ENCODE results near the gene SC5D. TPM values are rescaled to one million over a fixed set of nuclear protein-coding genes. Genes with fewer than 3 reads are reported as not detected.

Gene SC5D
- polyA plus RNA-seq, 1 experiment, result 62.7 TPM

DNA sequence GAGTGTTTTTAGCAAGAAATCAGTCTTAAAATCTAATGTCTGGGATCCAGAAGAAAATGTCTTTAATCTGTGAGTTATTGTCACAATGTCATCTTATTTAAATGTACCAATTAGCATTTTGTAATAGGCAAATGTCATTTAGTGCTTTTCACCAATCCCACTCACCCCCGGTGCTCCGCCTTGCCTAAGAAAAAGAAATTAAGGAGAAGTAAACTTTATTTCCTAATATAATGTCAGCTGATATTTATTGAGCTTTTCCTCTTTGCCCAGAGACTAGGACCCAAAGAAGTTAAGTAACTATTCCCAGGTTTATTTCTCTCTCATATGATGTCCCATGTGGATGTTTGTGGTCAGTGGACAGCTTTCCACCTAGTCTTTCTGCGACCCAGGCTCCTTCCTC, 16.2 kb downstream of the SC5D start:
- TF ChIP-seq CTCF (IDR thresholded peaks at IDR 0.05; ENCODE audit: low read depth, low read length), result no peak
- H3K9me3 ChIP-seq (ENCODE audit: control insufficient read depth, insufficient read depth, low read length), result no peaks in the 10 kb centered on the region
- H3K4me3 ChIP-seq (ENCODE audit: low read depth, low read length), result no peak overlapping the region
- DNase-seq (ENCODE audit: low read depth, low spot score), result no peak
- no peaks in the 10 kb centered on the region for H3K27me3 ChIP-seq (ENCODE audit: control insufficient read depth, insufficient read depth, low read length)
- POLR2A ChIA-PET, result no interaction called here
- H3K27ac ChIP-seq (ENCODE audit: low read depth, low read length), result no peak overlapping the region
- CTCF ChIA-PET, result interaction anchor here (1.2 kb wide), 1 partner anchor 10 kb away, joined by 6 read pairs; no protein-coding TSS in a partner anchor

- DNase-seq (ENCODE audit: low read depth, low spot score), result no peak
- Histone ChIP-seq H3K27me3 (ENCODE audit: control insufficient read depth, insufficient read depth, low read length) (no peaks in the 10 kb centered on the region), H3K4me3 (ENCODE audit: low read depth, low read length) (no peak overlapping the region), H3K9me3 (ENCODE audit: control insufficient read depth, insufficient read depth, low read length) (no peaks in the 10 kb centered on the region), H3K27ac (ENCODE audit: low read depth, low read length) (no peak overlapping the region)
- no peak for TF ChIP-seq CTCF (IDR thresholded peaks at IDR 0.05; ENCODE audit: low read depth, low read length)
- ChIA-PET CTCF (no interaction called here), POLR2A (no interaction called here)
Observed at GRCh38 chr11:121309688-121310087, 17.1 kb downstream of the SC5D start.

DNA sequence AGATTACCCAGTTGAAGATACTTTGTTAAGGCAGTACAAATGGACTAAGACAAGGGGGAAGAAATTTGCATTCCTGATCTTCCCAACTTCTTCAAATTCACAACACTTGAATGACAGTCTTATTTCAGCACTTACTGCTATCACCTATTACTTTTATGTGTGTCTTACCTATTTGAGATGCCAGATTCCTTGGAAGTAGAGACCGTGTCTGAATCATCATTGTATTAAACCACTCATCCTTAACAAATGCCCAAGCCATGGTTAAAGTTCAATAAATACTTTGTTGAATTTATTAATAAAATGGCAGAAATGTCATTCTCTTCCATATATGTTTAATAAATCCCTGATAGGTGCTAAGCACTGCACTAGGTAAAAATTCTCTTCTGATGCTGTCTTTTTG, 18.3 kb downstream of the SC5D start:
- no peaks in the 10 kb centered on the region for H3K27me3 ChIP-seq (ENCODE audit: control insufficient read depth, insufficient read depth, low read length)
- H3K27ac ChIP-seq (ENCODE audit: low read depth, low read length), result no peak overlapping the region
- H3K9me3 ChIP-seq (ENCODE audit: control insufficient read depth, insufficient read depth, low read length), result no peaks in the 10 kb centered on the region
- DNase-seq (ENCODE audit: low read depth, low spot score), result no peak
- no peak for TF ChIP-seq CTCF (IDR thresholded peaks at IDR 0.05; ENCODE audit: low read depth, low read length)
- no peak overlapping the region for H3K4me3 ChIP-seq (ENCODE audit: low read depth, low read length)
- ChIA-PET POLR2A (no interaction called here), CTCF (interaction anchor here (0.5 kb wide), 1 partner anchor 284 kb away, joined by 6 read pairs; no protein-coding TSS in a partner anchor)

DNA sequence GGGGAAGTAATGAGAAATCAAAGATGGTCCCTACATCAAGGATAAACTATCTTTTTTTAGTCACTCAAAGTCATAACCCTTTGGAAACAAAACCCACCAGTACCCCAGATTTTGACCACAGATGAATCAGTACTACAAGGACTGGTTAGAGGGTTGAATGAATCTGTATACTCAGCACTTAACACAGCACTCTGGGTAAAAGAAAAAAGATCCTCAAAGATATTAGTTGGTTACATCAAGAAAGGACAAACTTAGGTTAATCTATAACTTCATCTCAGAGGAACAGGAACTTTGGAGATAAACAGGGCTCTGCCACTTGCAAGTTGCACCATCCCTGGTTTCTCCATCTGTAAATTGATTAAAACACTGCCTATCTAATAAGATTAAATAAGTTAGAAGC, 18.8 kb downstream of the SC5D start:
- CTCF ChIA-PET, result interaction anchor here (0.5 kb wide), 1 partner anchor 283 kb away, joined by 6 read pairs; no protein-coding TSS in a partner anchor
- no peak for TF ChIP-seq CTCF (IDR thresholded peaks at IDR 0.05; ENCODE audit: low read depth, low read length)

DNA sequence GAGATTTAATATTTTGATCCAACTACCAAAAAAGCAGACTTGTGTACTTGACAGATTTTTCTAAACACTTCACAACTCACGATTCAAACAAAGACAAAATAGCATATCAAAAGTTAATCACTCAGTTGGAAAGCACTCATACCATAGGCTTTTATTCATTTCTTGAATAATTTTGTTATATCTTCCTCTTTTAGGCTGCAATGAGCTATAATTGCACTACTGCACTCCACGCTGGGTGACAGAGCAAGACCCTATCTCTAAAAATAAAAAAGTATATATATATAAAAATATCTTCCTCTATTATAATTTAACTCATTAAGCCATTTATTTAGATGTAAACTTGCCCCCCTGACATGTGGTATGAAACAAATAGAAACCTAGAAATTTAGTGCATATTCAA, 19.9 kb downstream of the SC5D start:
- no peak overlapping the region for H3K27ac ChIP-seq (ENCODE audit: low read depth, low read length)
- no peak for DNase-seq (ENCODE audit: low read depth, low spot score)
- H3K9me3 ChIP-seq (ENCODE audit: control insufficient read depth, insufficient read depth, low read length), result no peaks in the 10 kb centered on the region
- no peak for TF ChIP-seq CTCF (IDR thresholded peaks at IDR 0.05; ENCODE audit: low read depth, low read length)
- POLR2A ChIA-PET, result no interaction called here
- no peaks in the 10 kb centered on the region for H3K27me3 ChIP-seq (ENCODE audit: control insufficient read depth, insufficient read depth, low read length)
- CTCF ChIA-PET, result interaction anchor here (0.6 to 1.4 kb wide), 2 partner anchors 120 to 279 kb away, joined by 3 to 4 read pairs; no protein-coding TSS in a partner anchor
- H3K4me3 ChIP-seq (ENCODE audit: low read depth, low read length), result no peak overlapping the region

More for the DNA sequence above, 18.8 kb downstream of the SC5D start:
- Histone ChIP-seq H3K4me3 (ENCODE audit: low read depth, low read length) (no peak overlapping the region), H3K27ac (ENCODE audit: low read depth, low read length) (no peak overlapping the region), H3K27me3 (ENCODE audit: control insufficient read depth, insufficient read depth, low read length) (no peaks in the 10 kb centered on the region), H3K9me3 (ENCODE audit: control insufficient read depth, insufficient read depth, low read length) (no peaks in the 10 kb centered on the region)
- no peak for DNase-seq (ENCODE audit: low read depth, low spot score)
- POLR2A ChIA-PET, result no interaction called here

Data from AG04450 (cell line).